Stimulated activated CD4-positive, alpha-beta T cell treated with anti-CD3 and anti-CD28 coated beads, Interleukin-1b, Interleukin-23, amount 100 ng/mL, for 1 hour (primary cell): ENCODE results near the gene GALNTL6.

Source experiments
- DNase-seq, 2 donors: peaks; one replicate each; pipeline ENCODE4 v3.0.0-alpha.2; 2020; ENCODE audit warnings: low read depth in 2 of 2

The GALNTL6 gene

GRCh38 chr4:171812665-171813525, at the start of gene GALNTL6:
Gene GALNTL6, plus strand, starts transcription at chr4:171813404.
- no peak for DNase-seq

GRCh38 chr4:171765514-171765913, 47.7 kb upstream of the GALNTL6 start:
- DNase-seq, result no peak

GRCh38 chr4:171774642-171775190, 38.5 kb upstream of the GALNTL6 start:
- no peak for DNase-seq

GRCh38 chr4:171779301-171779700, 33.9 kb upstream of the GALNTL6 start:
- no peak for DNase-seq

GRCh38 chr4:171785388-171785787, 27.8 kb upstream of the GALNTL6 start:
- no peak for DNase-seq

GRCh38 chr4:171793723-171794122, 19.5 kb upstream of the GALNTL6 start:
- DNase-seq, result no peak

GRCh38 chr4:171794528-171794927, 18.7 kb upstream of the GALNTL6 start:
- no peak for DNase-seq

GRCh38 chr4:171809854-171810253, 3.4 kb upstream of the GALNTL6 start:
- DNase-seq, result no peak

- no peak for DNase-seq
Measured at GRCh38 chr4:171812333-171812664, 905 bp upstream of the GALNTL6 start.

- no peak for DNase-seq
Measured at GRCh38 chr4:171813526-171814250, 484 bp downstream of the GALNTL6 start.

GRCh38 chr4:171814545-171814944, 1.3 kb downstream of the GALNTL6 start:
- no peak for DNase-seq

GRCh38 chr4:171817026-171817425, 3.8 kb downstream of the GALNTL6 start:
- DNase-seq, result no peak

GRCh38 chr4:171834640-171835039, 21.4 kb downstream of the GALNTL6 start:
- DNase-seq, result no peak

GRCh38 chr4:171843456-171843855, 30.3 kb downstream of the GALNTL6 start:
- DNase-seq, result no peak

- DNase-seq, result no peak
Measured at GRCh38 chr4:171846232-171846631, 33.0 kb downstream of the GALNTL6 start.

GRCh38 chr4:171846893-171847292, 33.7 kb downstream of the GALNTL6 start:
- DNase-seq, result no peak

- no peak for DNase-seq
Measured at GRCh38 chr4:171847751-171848150, 34.5 kb downstream of the GALNTL6 start.

- DNase-seq, result no peak
Measured at GRCh38 chr4:171849686-171850222, 36.5 kb downstream of the GALNTL6 start.

- DNase-seq, result no peak
Measured at GRCh38 chr4:171851295-171851694, 38.1 kb downstream of the GALNTL6 start.

GRCh38 chr4:171857302-171858012, 44.3 kb downstream of the GALNTL6 start:
- no peak for DNase-seq

- DNase-seq, result no peak
Measured at GRCh38 chr4:171875291-171875690, 62.1 kb downstream of the GALNTL6 start.

GRCh38 chr4:171876636-171877035, 63.4 kb downstream of the GALNTL6 start:
- DNase-seq, result no peak
